GM21381 (cell line): Measurements from ENCODE around the gene KRT32.

Experiments
- ATAC-seq: cut with Tn5 transposase; IDR thresholded peaks from one replicate; pipeline ENCODE4 v1.9.1; 2021; ENCODE audit warnings: mild to moderate bottlenecking, moderate library complexity; ENCODE audit not compliant: unreplicated experiment

KRT32 gene

GRCh38 chr17:41466988-41467387 lies at the start of gene KRT32:
Gene KRT32, minus strand, starts transcription at chr17:41467386. Its CDS starts 61 bp downstream, at chr17:41467325.
- ATAC-seq = no peak

GRCh38 chr17:41516830-41517283 lies 49.7 kb upstream of the KRT32 start:
- ATAC-seq = no peak

- ATAC-seq = no peak
These were observed 49.1 kb upstream of the KRT32 start for GRCh38 chr17:41516147-41516829.

- no peak for ATAC-seq
These were observed 46.0 kb upstream of the KRT32 start for GRCh38 chr17:41513168-41513547.

GRCh38 chr17:41512546-41513167 lies 45.5 kb upstream of the KRT32 start:
- ATAC-seq = no peak

GRCh38 chr17:41511716-41512115 lies 44.5 kb upstream of the KRT32 start:
- no peak for ATAC-seq

- no peak for ATAC-seq
These were observed 43.9 kb upstream of the KRT32 start for GRCh38 chr17:41511116-41511515.

- no peak for ATAC-seq
These were observed 43.3 kb upstream of the KRT32 start for GRCh38 chr17:41510251-41511065.

GRCh38 chr17:41507315-41507880 lies 40.2 kb upstream of the KRT32 start:
- ATAC-seq = no peak

GRCh38 chr17:41505809-41506767 lies 38.9 kb upstream of the KRT32 start:
- no peak for ATAC-seq

GRCh38 chr17:41505007-41505808 lies 38.0 kb upstream of the KRT32 start, which contains the start of gene KRT13:
Gene KRT13, minus strand, starts transcription at chr17:41505612. Its CDS starts 62 bp downstream, at chr17:41505550.
- no peak for ATAC-seq

- ATAC-seq = no peak
These were observed 37.2 kb upstream of the KRT32 start for GRCh38 chr17:41504246-41504977.

GRCh38 chr17:41503202-41503601 lies 36.0 kb upstream of the KRT32 start:
- no peak for ATAC-seq

GRCh38 chr17:41500131-41500911 lies 33.1 kb upstream of the KRT32 start:
- ATAC-seq = no peak

GRCh38 chr17:41499714-41500113 lies 32.5 kb upstream of the KRT32 start:
- ATAC-seq = no peak

GRCh38 chr17:41498276-41498675 lies 31.1 kb upstream of the KRT32 start:
- no peak for ATAC-seq

- peak; percentile 71 for ATAC-seq
These were observed 29.8 kb upstream of the KRT32 start for GRCh38 chr17:41496803-41497484.
